Measurements from ENCODE around the gene TELO2.
"Not testable (repeated sequence)": the region's sequence is repeated elsewhere in the genome, so short reads cannot be mapped to it uniquely, and the experiment has no call there.

The TELO2 gene

GRCh38 chr16:1458336-1458976 lies 34.7 kb upstream of the TELO2 start:
- DNase-seq, result no peak

GRCh38 chr16:1458977-1459341 lies 34.2 kb upstream of the TELO2 start:
- DNase-seq, result no peak

- DNase-seq, result no peak
Observed at GRCh38 chr16:1459967-1460366, 33.2 kb upstream of the TELO2 start.

GRCh38 chr16:1460602-1461138 lies 32.5 kb upstream of the TELO2 start:
- no peak for DNase-seq

- no peak for DNase-seq
Observed at GRCh38 chr16:1461146-1461545, 32.0 kb upstream of the TELO2 start.

- no peak for DNase-seq
Observed at GRCh38 chr16:1464196-1464893, 28.8 kb upstream of the TELO2 start.

- no peak for DNase-seq
Observed at GRCh38 chr16:1464894-1465566, 28.1 kb upstream of the TELO2 start.

- no peak for DNase-seq
Observed at GRCh38 chr16:1465567-1465915, 27.6 kb upstream of the TELO2 start.

GRCh38 chr16:1466054-1466453 lies 27.1 kb upstream of the TELO2 start:
- no peak for DNase-seq

- no peak for DNase-seq
Observed at GRCh38 chr16:1466968-1467521, 26.1 kb upstream of the TELO2 start.

GRCh38 chr16:1468426-1468810 lies 24.7 kb upstream of the TELO2 start:
- no peak for DNase-seq

- not testable (repeated sequence) for DNase-seq
Observed at GRCh38 chr16:1469141-1469540, 24.0 kb upstream of the TELO2 start.

GRCh38 chr16:1469693-1470201 lies 23.4 kb upstream of the TELO2 start:
- peak; percentile 55 for DNase-seq

GRCh38 chr16:1470481-1471251 lies 22.5 kb upstream of the TELO2 start:
- peak; percentile 43 for DNase-seq

GRCh38 chr16:1471569-1472194 lies 21.5 kb upstream of the TELO2 start:
- DNase-seq, result peak; percentile 49

GRCh38 chr16:1472974-1473373 lies 20.2 kb upstream of the TELO2 start:
- DNase-seq, result peak; percentile 81

- DNase-seq, result peak; percentile 56
Observed at GRCh38 chr16:1474082-1474795, 18.9 kb upstream of the TELO2 start.

- DNase-seq, result peak; percentile 91
Observed at GRCh38 chr16:1474796-1475551, 18.2 kb upstream of the TELO2 start, which contains the start of gene CLCN7. Gene CLCN7 (minus strand): TSS chr16:1475028. CDS start chr16:1474974, 54 bp downstream.

GRCh38 chr16:1475552-1476114 lies 17.5 kb upstream of the TELO2 start:
- no peak for DNase-seq

GRCh38 chr16:1477033-1477432 lies 16.1 kb upstream of the TELO2 start:
- no peak for DNase-seq
